C4-2B (cell line): ENCODE data around the gene OR6B2.

ENCODE experiments used
- CTCF ChIP-seq: fragments of 450-650 bp; conservative IDR thresholded peaks from 2 replicates; pipeline ENCODE4 v1.5.1; 2017; ENCODE audit warnings: mild to moderate bottlenecking
- ZFX ChIP-seq: fragments of 450-650 bp; IDR thresholded peaks from 2 replicates; pipeline ENCODE4 v1.6.1; 2017

- TF ChIP-seq CTCF: no peak
- TF ChIP-seq ZFX: no peak
These were observed 36.9 kb downstream of the OR6B2 start for GRCh38 chr2:239993291-239993690.
